ENCODE results near the gene THBS2.
"Not testable (repeated sequence)": the region's sequence is repeated elsewhere in the genome, so short reads cannot be mapped to it uniquely, and the experiment has no call there.

GRCh38 chr6:169262602-169263001, 9.0 kb upstream of the THBS2 start:
- not testable (repeated sequence) for TF ChIP-seq CTCF, EP300 (IDR thresholded peaks at IDR 0.05)
